WTC11 (cell line): ENCODE measurements around the gene NEXMIF. TPM values are rescaled to one million over a fixed set of nuclear protein-coding genes. Genes with fewer than 3 reads are reported as not detected.

Experiments
- ATAC-seq: fragments of 200-7000 bp; cut with Tn5 transposase; 2 replicates; pipeline ENCODE4 v1.10.0; 2021; ENCODE audit warnings: mild to moderate bottlenecking, moderate library complexity
- CTCF ChIA-PET: fragments of 300-600 bp; sonication (Branson Sonifier 250); formaldehyde crosslinking; loops from one replicate; lab custom pipeline; 2021; ENCODE audit warnings: antibody characterized with exemption; lab: Charles Lee
- POLR2A ChIA-PET: fragments of 350-600 bp; sonication (Branson Sonifier 250); formaldehyde crosslinking; loops from one replicate; lab custom pipeline; 2021; ENCODE audit warnings: antibody characterized with exemption; lab: Charles Lee
- DNase-seq: peaks from one replicate; pipeline ENCODE4 v3.0.0; 2021; ENCODE audit warnings: low spot score
- H3K27ac Mint-ChIP-seq: 2 replicates; pipeline ENCODE4 v1.8.0; 2021; ENCODE audit warnings: mixed read lengths
- H3K27me3 Mint-ChIP-seq: 2 replicates; pipeline ENCODE4 v1.8.0; 2021; ENCODE audit warnings: low read depth, mild to moderate bottlenecking, moderate library complexity, mixed read lengths
- H3K36me3 Mint-ChIP-seq: 2 replicates; pipeline ENCODE4 v1.8.0; 2021; ENCODE audit warnings: mixed read lengths
- H3K4me1 Mint-ChIP-seq: 2 replicates; pipeline ENCODE4 v1.8.0; 2022; ENCODE audit warnings: mixed read lengths
- H3K4me3 Mint-ChIP-seq: 2 replicates; pipeline ENCODE4 v1.8.0; 2021; ENCODE audit warnings: mild to moderate bottlenecking, moderate library complexity, mixed read lengths
- H3K9me3 Mint-ChIP-seq: 2 replicates; pipeline ENCODE4 v1.8.0; 2021; ENCODE audit warnings: mixed read lengths
- AR ChIP-seq: fragments of 250-450 bp; sonication (Bioruptor Pico); IDR thresholded peaks from 2 replicates; pipeline ENCODE4 v1.9.0; 2021; ENCODE audit warnings: mild to moderate bottlenecking
- ETV6 ChIP-seq: sonication (generic); formaldehyde crosslinking; IDR thresholded peaks from 2 replicates; pipeline ENCODE4 v1.8.1; 2022; ENCODE audit warnings: mild to moderate bottlenecking, missing genetic modification reagents
- GRHL2 ChIP-seq: fragments of 250-450 bp; sonication (Bioruptor Pico); IDR thresholded peaks from 2 replicates; pipeline ENCODE4 v1.8.0; 2022; ENCODE audit warnings: mild to moderate bottlenecking, moderate library complexity; ENCODE audit not compliant: insufficient replicate concordance, severe bottlenecking
- JUN ChIP-seq: sonication (generic); formaldehyde crosslinking; IDR thresholded peaks from 2 replicates; pipeline ENCODE4 v1.8.0; 2023; ENCODE audit warnings: mild to moderate bottlenecking, missing genetic modification reagents
- MAX ChIP-seq: sonication (generic); formaldehyde crosslinking; IDR thresholded peaks from 2 replicates; pipeline ENCODE4 v1.8.0; 2022; ENCODE audit warnings: mild to moderate bottlenecking, missing genetic modification reagents
- MXD4 ChIP-seq: fragments of 250-450 bp; sonication (Bioruptor Pico); IDR thresholded peaks from 2 replicates; pipeline ENCODE4 v1.8.0; 2021; ENCODE audit warnings: mild to moderate bottlenecking, moderate library complexity, borderline replicate concordance
- NFE2L1 ChIP-seq: sonication (generic); formaldehyde crosslinking; IDR thresholded peaks from 2 replicates; pipeline ENCODE4 v1.8.1; 2023; ENCODE audit warnings: missing genetic modification reagents
- NR3C1 ChIP-seq: sonication (generic); formaldehyde crosslinking; conservative IDR thresholded peaks from 2 replicates; pipeline ENCODE4 v1.8.1; 2023; ENCODE audit warnings: low read depth, mild to moderate bottlenecking, missing genetic modification reagents
- TCF7 ChIP-seq: sonication (generic); formaldehyde crosslinking; IDR thresholded peaks from 2 replicates; pipeline ENCODE4 v1.8.0; 2022; ENCODE audit warnings: mild to moderate bottlenecking, low read depth, missing genetic modification reagents, moderate library complexity
- TP53 ChIP-seq: sonication (generic); formaldehyde crosslinking; IDR thresholded peaks from 2 replicates; pipeline ENCODE4 v1.8.1; 2023; ENCODE audit warnings: mild to moderate bottlenecking, missing genetic modification reagents
- USF2 ChIP-seq: sonication (generic); formaldehyde crosslinking; IDR thresholded peaks from 2 replicates; pipeline ENCODE4 v1.8.1; 2023; ENCODE audit warnings: mild to moderate bottlenecking, missing genetic modification reagents, moderate library complexity
- ZBTB21 ChIP-seq: sonication (generic); formaldehyde crosslinking; IDR thresholded peaks from 2 replicates; pipeline ENCODE4 v1.8.1; 2023; ENCODE audit warnings: mild to moderate bottlenecking, missing genetic modification reagents, borderline replicate concordance
- ZMAT4 ChIP-seq: fragments of 250-450 bp; sonication (Bioruptor Pico); IDR thresholded peaks from 2 replicates; pipeline ENCODE4 v1.9.0; 2021; ENCODE audit warnings: mild to moderate bottlenecking
- ZNF121 ChIP-seq: sonication (generic); formaldehyde crosslinking; IDR thresholded peaks from 2 replicates; pipeline ENCODE4 v1.8.0; 2023; ENCODE audit warnings: missing genetic modification reagents
- ZNF263 ChIP-seq: sonication (generic); formaldehyde crosslinking; IDR thresholded peaks from 2 replicates; pipeline ENCODE4 v1.8.1; 2022; ENCODE audit warnings: low read depth, mild to moderate bottlenecking, moderate library complexity, missing genetic modification reagents
- ZNF416 ChIP-seq: fragments of 250-450 bp; sonication (Bioruptor Pico); IDR thresholded peaks from 2 replicates; pipeline ENCODE4 v1.9.0; 2021; ENCODE audit warnings: mild to moderate bottlenecking, inconsistent platforms
- ZNF532 ChIP-seq: fragments of 250-450 bp; sonication (Bioruptor Pico); IDR thresholded peaks from 2 replicates; pipeline ENCODE4 v1.9.0; 2021; ENCODE audit warnings: mild to moderate bottlenecking, borderline replicate concordance
- total RNA-seq: library from RNA; stranded (reverse); gene quantifications from 3 replicates; pipeline ENCODE4 v1.2.3, GENCODE V29; 2021

The NEXMIF gene
- total RNA-seq, 1 experiment from 2014 or later = 0.94 TPM

GRCh38 chrX:74779175-74779574 lies 146.1 kb downstream of the NEXMIF start:
- Mint-ChIP-seq H3K9me3 (no peaks in the 10 kb centered on the region), H3K4me1 (peaks cover 6% of the 10 kb centered on the region), H3K27me3 (no peaks in the 10 kb centered on the region; the same call in 1 of the 2 replicates), H3K4me3 (no peak overlapping the region)
- POLR2A ChIA-PET = no interaction called here
- no peak for ATAC-seq
- TF ChIP-seq ZNF416 (CRISPR knock-in tag) = no peak
- TF ChIP-seq, all 79 proteins: peak for 0
- CTCF ChIA-PET = no interaction called here
- DNase-seq = no peak
- no peak overlapping the region for H3K27ac Mint-ChIP-seq
- no peaks in the 10 kb centered on the region for H3K36me3 Mint-ChIP-seq

GRCh38 chrX:74774988-74775387 lies 150.3 kb downstream of the NEXMIF start:
- ATAC-seq = no peak
- CTCF ChIA-PET = no interaction called here
- Mint-ChIP-seq H3K4me1 (peaks cover 6% of the 10 kb centered on the region), H3K27ac (no peak overlapping the region), H3K4me3 (no peak overlapping the region), H3K36me3 (no peaks in the 10 kb centered on the region)
- POLR2A ChIA-PET = no interaction called here
- no peak for DNase-seq
- TF ChIP-seq ZBTB21 (CRISPR knock-in tag) = no peak
- no peak for TF ChIP-seq ZNF121 (CRISPR knock-in tag)
- TF ChIP-seq MXD4 = no peak
- TF ChIP-seq ETV6 (CRISPR knock-in tag) = no peak
- no peak for TF ChIP-seq USF2 (CRISPR knock-in tag)
- TF ChIP-seq MAX (CRISPR knock-in tag) = no peak
- TF ChIP-seq GRHL2 (CRISPR knock-in tag) = no peak
- no peak for TF ChIP-seq TP53 (CRISPR knock-in tag)
- TF ChIP-seq NFE2L1 (CRISPR knock-in tag) = no peak
- no peak for TF ChIP-seq ZMAT4 (CRISPR knock-in tag)
- TF ChIP-seq ZNF263 (CRISPR knock-in tag) = no peak
- TF ChIP-seq NR3C1 = no peak
- TF ChIP-seq ZNF532 (CRISPR knock-in tag) = no peak
- TF ChIP-seq AR = no peak
- TF ChIP-seq JUN (CRISPR knock-in tag) = no peak
- no peak for TF ChIP-seq TCF7 (CRISPR knock-in tag)
- TF ChIP-seq, all 79 proteins: peak for 0
- H3K27me3 Mint-ChIP-seq = no peaks in the 10 kb centered on the region; the same call in 1 of the 2 replicates
- no peaks in the 10 kb centered on the region for H3K9me3 Mint-ChIP-seq
